ENCODE data around the gene SLC17A8.
A peak's percentile ranks its signal among the peaks of the same experiment; 100 is the strongest.
"Not testable (repeated sequence)": the region's sequence is repeated elsewhere in the genome, so short reads cannot be mapped to it uniquely, and the experiment has no call there.

The SLC17A8 gene

GRCh38 chr12:100413001-100413400 is 56.1 kb downstream of the SLC17A8 start:
- H3K4me3 ChIP-seq (replicated peaks; ENCODE audit: low read depth, low read length) = no peak overlapping the region
- no peak for TF ChIP-seq CTCF (IDR thresholded peaks at IDR 0.05; ENCODE audit: low read length, missing control alignments)
- DNase-seq (ENCODE audit: low read depth) = no peak

GRCh38 chr12:100414739-100415138 is 57.9 kb downstream of the SLC17A8 start:
- H3K4me3 ChIP-seq (replicated peaks; ENCODE audit: low read depth, low read length) = no peak overlapping the region
- no peak for TF ChIP-seq CTCF (IDR thresholded peaks at IDR 0.05; ENCODE audit: low read length, missing control alignments)
- no peak for DNase-seq (ENCODE audit: low read depth)

- no peak for DNase-seq (ENCODE audit: low read depth)
- no peak for TF ChIP-seq CTCF (IDR thresholded peaks at IDR 0.05; ENCODE audit: low read length, missing control alignments)
- H3K4me3 ChIP-seq (replicated peaks; ENCODE audit: low read depth, low read length) = no peak overlapping the region
Measured at GRCh38 chr12:100422646-100423045, 65.8 kb downstream of the SLC17A8 start.

GRCh38 chr12:100426145-100426544 is 69.3 kb downstream of the SLC17A8 start:
- no peak overlapping the region for H3K4me3 ChIP-seq (replicated peaks; ENCODE audit: low read depth, low read length)
- no peak for DNase-seq (ENCODE audit: low read depth)
- no peak for TF ChIP-seq CTCF (IDR thresholded peaks at IDR 0.05; ENCODE audit: low read length, missing control alignments)

DNA sequence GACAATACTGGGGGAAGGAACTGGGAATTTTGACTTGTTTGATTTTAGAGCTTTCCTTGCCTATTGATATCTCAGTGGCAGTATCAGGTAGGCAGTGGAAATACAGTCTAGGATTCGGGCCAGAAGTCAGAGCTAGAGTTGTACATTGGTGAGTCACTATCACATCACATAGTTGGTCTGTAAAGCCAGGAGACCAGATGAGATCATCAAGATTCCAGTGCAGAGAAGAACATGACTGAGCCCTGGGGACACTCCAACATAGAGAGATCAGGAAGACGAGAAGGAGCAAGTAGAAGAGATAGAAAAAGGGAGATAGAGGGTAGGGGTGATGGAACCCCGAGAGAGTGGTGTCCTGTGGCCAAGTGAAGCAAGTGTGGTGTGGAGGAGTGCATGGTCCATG is 70.2 kb downstream of the SLC17A8 start:
- no peak for TF ChIP-seq CTCF (IDR thresholded peaks at IDR 0.05; ENCODE audit: low read length, missing control alignments)
- peak; percentile 33 for DNase-seq (ENCODE audit: low read depth)
- H3K4me3 ChIP-seq (replicated peaks; ENCODE audit: low read depth, low read length) = no peak overlapping the region

DNA sequence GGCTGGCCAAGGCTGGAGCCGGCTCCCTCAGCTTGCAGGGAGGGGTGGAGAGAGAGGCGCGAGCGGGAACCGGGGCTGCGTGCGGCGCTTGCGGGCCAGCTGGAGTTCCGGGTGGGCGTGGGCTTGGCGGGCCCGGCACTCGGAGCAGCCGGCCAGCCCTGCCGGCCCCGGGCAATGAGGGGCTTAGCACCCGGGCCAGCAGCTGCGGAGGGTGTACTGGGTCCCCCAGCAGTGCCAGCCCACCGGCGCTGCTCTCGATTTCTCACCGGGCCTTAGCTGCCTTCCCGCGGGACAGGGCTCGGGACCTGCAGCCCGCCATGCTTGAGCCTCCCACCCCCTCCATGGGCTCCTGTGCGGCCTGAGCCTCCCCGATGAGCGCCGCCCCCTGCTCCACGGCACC is 73.4 kb downstream of the SLC17A8 start:
- not testable (repeated sequence) for DNase-seq (ENCODE audit: low read depth); H3K4me3 ChIP-seq (replicated peaks; ENCODE audit: low read depth, low read length)

- DNase-seq (ENCODE audit: low read depth) = no peak
- TF ChIP-seq CTCF (IDR thresholded peaks at IDR 0.05; ENCODE audit: low read length, missing control alignments) = no peak
- H3K4me3 ChIP-seq (replicated peaks; ENCODE audit: low read depth, low read length) = no peak overlapping the region
Measured at GRCh38 chr12:100433701-100434100, 76.8 kb downstream of the SLC17A8 start.

- no peak for TF ChIP-seq CTCF (IDR thresholded peaks at IDR 0.05; ENCODE audit: low read length, missing control alignments)
- no peak overlapping the region for H3K4me3 ChIP-seq (replicated peaks; ENCODE audit: low read depth, low read length)
- DNase-seq (ENCODE audit: low read depth) = no peak
Measured at GRCh38 chr12:100434177-100434576, 77.3 kb downstream of the SLC17A8 start.

All from fibroblast of pulmonary artery (primary cell).